Mesendoderm (in vitro differentiated cells): ENCODE measurements around the gene MYO6.

Experiments used
- DNase-seq: peaks from one replicate; pipeline ENCODE4 v3.0.0; 2013
- H2AK5ac ChIP-seq: 2 replicates; pipeline ENCODE4 v1.6.1; 2013; ENCODE audit warnings: low read length, inconsistent platforms
- H2BK120ac ChIP-seq: 2 replicates; pipeline ENCODE4 v1.6.1; 2013; ENCODE audit warnings: low read depth, mild to moderate bottlenecking, low read length, moderate library complexity, mixed read lengths
- H2BK15ac ChIP-seq: replicated peaks from 2 replicates; pipeline ENCODE4 v1.6.1; 2013; ENCODE audit warnings: low read depth, mild to moderate bottlenecking, moderate library complexity
- H2BK5ac ChIP-seq: 2 replicates; pipeline ENCODE4 v1.6.1; 2013; ENCODE audit warnings: low read length, inconsistent platforms
- H3K18ac ChIP-seq: 2 replicates; pipeline ENCODE4 v1.6.1; 2013; ENCODE audit warnings: mild to moderate bottlenecking, low read length, mixed read lengths
- H3K23ac ChIP-seq: one replicate; pipeline ENCODE4 v1.6.1; 2013; ENCODE audit warnings: low read length
- H3K27ac ChIP-seq: 2 replicates; pipeline ENCODE4 v1.5.1; 2013; ENCODE audit warnings: low read depth, mild to moderate bottlenecking, inconsistent platforms, low read length, moderate library complexity
- H3K27me3 ChIP-seq: 2 replicates; pipeline ENCODE4 v1.6.1; 2013; ENCODE audit warnings: low read length, control low read depth, mild to moderate bottlenecking, inconsistent platforms; ENCODE audit not compliant: insufficient read depth, poor library complexity
- H3K36me3 ChIP-seq: 2 replicates; pipeline ENCODE4 v1.6.1; 2013; ENCODE audit warnings: low read length, inconsistent platforms; ENCODE audit not compliant: control insufficient read depth, insufficient read depth
- H3K4ac ChIP-seq: one replicate; pipeline ENCODE4 v1.6.1; 2013; ENCODE audit warnings: low read depth, mild to moderate bottlenecking, low read length, moderate library complexity
- H3K4me1 ChIP-seq: 2 replicates; pipeline ENCODE4 v1.6.1; 2013; ENCODE audit warnings: low read depth, low read length, inconsistent platforms; ENCODE audit not compliant: control insufficient read depth
- H3K4me2 ChIP-seq: 2 replicates; pipeline ENCODE4 v1.6.1; 2013; ENCODE audit warnings: low read length
- H3K4me3 ChIP-seq: 2 replicates; pipeline ENCODE4 v1.5.1; 2013; ENCODE audit warnings: mild to moderate bottlenecking, low read length
- H3K56ac ChIP-seq: one replicate; pipeline ENCODE4 v1.6.1; 2013; ENCODE audit warnings: low read length
- H3K79me1 ChIP-seq: 2 replicates; pipeline ENCODE4 v1.6.1; 2013; ENCODE audit warnings: low read length, inconsistent platforms
- H3K79me2 ChIP-seq: 2 replicates; pipeline ENCODE4 v1.6.1; 2013; ENCODE audit warnings: mild to moderate bottlenecking, low read length; ENCODE audit not compliant: control insufficient read depth, insufficient read depth
- H3K9ac ChIP-seq: 2 replicates; pipeline ENCODE4 v1.6.1; 2013; ENCODE audit warnings: low read length, inconsistent platforms
- H4K5ac ChIP-seq: one replicate; pipeline ENCODE4 v1.6.1; 2013; ENCODE audit warnings: low read length
- H4K8ac ChIP-seq: one replicate; pipeline ENCODE4 v1.6.1; 2013; ENCODE audit warnings: low read depth, mild to moderate bottlenecking, control low read depth, low read length, moderate library complexity
- WGBS: extraction: QIAGEN DNeasy Blood & Tissue Kit; methylation state at CpG from one replicate; pipeline ENCODE4 v1.1.7; 2013; ENCODE audit warnings: low lambda C conversion rate, missing lambda C conversion rate; ENCODE audit not compliant: insufficient coverage; ENCODE audit errors: extremely low coverage; 5-methylcytosine and 5-hydroxymethylcytosine counted together

The MYO6 gene

GRCh38 chr6:75815756-75816155 is 66.7 kb downstream of the MYO6 start:
- no peak overlapping the region for H3K56ac ChIP-seq
- H4K8ac ChIP-seq: no peak overlapping the region
- H2BK5ac ChIP-seq: no peak overlapping the region
- H2AK5ac ChIP-seq: no peak overlapping the region
- WGBS: no CpG with 5 or more reads among the region's 1 CpG
- no peaks in the 10 kb centered on the region for H3K27me3 ChIP-seq
- no peak overlapping the region for H3K9ac ChIP-seq
- H3K79me1 ChIP-seq: no peaks in the 10 kb centered on the region
- no peak overlapping the region for H3K4me3 ChIP-seq
- no peak overlapping the region for H2BK120ac ChIP-seq
- DNase-seq: no peak
- H3K36me3 ChIP-seq: no peaks in the 10 kb centered on the region
- no peak overlapping the region for H3K18ac ChIP-seq
- H3K27ac ChIP-seq: no peak overlapping the region
- no peak overlapping the region for H2BK15ac ChIP-seq
- no peak overlapping the region for H3K4ac ChIP-seq
- H3K4me2 ChIP-seq: no peak overlapping the region
- H4K5ac ChIP-seq: no peak overlapping the region
- no peak overlapping the region for H3K23ac ChIP-seq
- no peaks in the 10 kb centered on the region for H3K4me1 ChIP-seq
- no peaks in the 10 kb centered on the region for H3K79me2 ChIP-seq

GRCh38 chr6:75818098-75818855 is 69.2 kb downstream of the MYO6 start:
- Histone ChIP-seq H3K27me3 (no peaks in the 10 kb centered on the region), H3K79me2 (no peaks in the 10 kb centered on the region), H3K56ac (no peak overlapping the region), H2AK5ac (no peak overlapping the region), H3K4ac (no peak overlapping the region), H3K4me3 (no peak overlapping the region), H2BK15ac (no peak overlapping the region), H3K4me2 (no peak overlapping the region), H4K5ac (no peak overlapping the region), H2BK5ac (no peak overlapping the region), H3K79me1 (no peaks in the 10 kb centered on the region), H2BK120ac (no peak overlapping the region), H3K23ac (no peak overlapping the region), H4K8ac (no peak overlapping the region), H3K18ac (no peak overlapping the region), H3K27ac (no peak overlapping the region), H3K36me3 (no peaks in the 10 kb centered on the region), H3K9ac (no peak overlapping the region), H3K4me1 (no peaks in the 10 kb centered on the region)
- no CpG with 5 or more reads among the region's 1 CpG for WGBS
- DNase-seq: no peak

GRCh38 chr6:75819776-75820487 is 70.9 kb downstream of the MYO6 start:
- Histone ChIP-seq H3K36me3 (no peaks in the 10 kb centered on the region), H3K79me1 (no peaks in the 10 kb centered on the region), H3K4ac (no peak overlapping the region), H2BK120ac (no peak overlapping the region), H3K27me3 (no peaks in the 10 kb centered on the region), H3K4me1 (no peaks in the 10 kb centered on the region), H2AK5ac (no peak overlapping the region), H3K9ac (no peak overlapping the region), H3K79me2 (no peaks in the 10 kb centered on the region), H4K5ac (no peak overlapping the region), H3K4me3 (no peak overlapping the region), H4K8ac (no peak overlapping the region), H3K27ac (no peak overlapping the region), H3K18ac (no peak overlapping the region), H3K23ac (no peak overlapping the region), H2BK5ac (no peak overlapping the region), H3K4me2 (no peak overlapping the region), H2BK15ac (no peak overlapping the region), H3K56ac (no peak overlapping the region)
- no peak for DNase-seq
- WGBS: no CpG with 5 or more reads among the region's 5 CpGs

GRCh38 chr6:75824160-75824559 is 75.1 kb downstream of the MYO6 start:
- Histone ChIP-seq H3K27me3 (no peaks in the 10 kb centered on the region), H4K5ac (no peak overlapping the region), H2BK5ac (no peak overlapping the region), H3K27ac (no peak overlapping the region), H2BK120ac (no peak overlapping the region), H3K56ac (no peak overlapping the region), H4K8ac (no peak overlapping the region), H3K9ac (no peak overlapping the region), H3K18ac (no peak overlapping the region), H3K4me2 (no peak overlapping the region), H3K4me3 (no peak overlapping the region), H2AK5ac (no peak overlapping the region), H3K23ac (no peak overlapping the region), H3K36me3 (no peaks in the 10 kb centered on the region), H2BK15ac (no peak overlapping the region), H3K79me1 (no peaks in the 10 kb centered on the region), H3K79me2 (no peaks in the 10 kb centered on the region), H3K4ac (no peak overlapping the region), H3K4me1 (no peaks in the 10 kb centered on the region)
- no peak for DNase-seq

- Histone ChIP-seq H3K36me3 (no peaks in the 10 kb centered on the region), H2BK5ac (no peak overlapping the region), H3K4me3 (no peak overlapping the region), H3K27me3 (no peaks in the 10 kb centered on the region), H3K79me2 (no peaks in the 10 kb centered on the region), H2BK120ac (no peak overlapping the region), H2BK15ac (no peak overlapping the region), H2AK5ac (no peak overlapping the region), H4K5ac (no peak overlapping the region), H3K4me1 (no peaks in the 10 kb centered on the region), H3K79me1 (no peaks in the 10 kb centered on the region), H3K23ac (no peak overlapping the region), H3K56ac (no peak overlapping the region), H3K4ac (no peak overlapping the region), H3K4me2 (no peak overlapping the region), H3K18ac (no peak overlapping the region), H4K8ac (no peak overlapping the region), H3K9ac (no peak overlapping the region), H3K27ac (no peak overlapping the region)
- no peak for DNase-seq
- WGBS: no CpG with 5 or more reads among the region's 1 CpG
Observed at GRCh38 chr6:75827163-75827562, 78.1 kb downstream of the MYO6 start.
